DND-41 (cell line): ENCODE data around the gene SDHA.

Experiments
- CTCF ChIP-seq: IDR thresholded peaks from 2 replicates; pipeline ENCODE4 v1.5.1; 2012; ENCODE audit warnings: borderline replicate concordance, low read length, moderate library complexity, mild to moderate bottlenecking; ENCODE audit not compliant: poor library complexity, severe bottlenecking; ENCODE audit errors: extremely low read depth
- EZH2 ChIP-seq: IDR thresholded peaks from 3 replicates; pipeline ENCODE4 v1.6.1; 2012; ENCODE audit warnings: borderline replicate concordance, low read depth, mild to moderate bottlenecking, moderate library complexity, low read length, inconsistent platforms; ENCODE audit not compliant: severe bottlenecking

DNA sequence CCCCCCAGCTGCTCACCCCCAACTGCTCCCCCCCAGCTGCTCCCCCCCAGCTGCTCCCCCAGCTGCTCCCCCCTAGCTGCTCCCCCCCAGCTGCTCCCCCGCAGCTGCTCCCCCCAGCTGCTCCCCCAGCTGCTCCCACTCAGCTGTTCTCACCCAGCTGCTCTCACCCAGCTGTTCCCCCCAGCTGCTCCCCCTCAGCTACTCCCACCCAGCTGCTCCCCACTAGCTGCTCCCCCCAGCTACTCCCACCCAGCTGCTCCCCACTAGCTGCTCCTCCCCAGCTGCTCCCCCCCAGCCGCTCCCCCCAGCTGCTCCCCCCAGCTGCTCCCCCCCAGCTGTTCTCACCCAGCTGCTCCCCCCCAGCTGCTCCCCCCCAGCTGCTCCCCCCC lies 80.6 kb downstream of the SDHA start:
- TF ChIP-seq CTCF (no peak), EZH2 (no peak)
